HepG2 (cell line): ENCODE measurements around the gene CHN2. TPM values are rescaled to one million over a fixed set of nuclear protein-coding genes. Genes with fewer than 3 reads are reported as not detected.

Experiments used
- ATAC-seq: fragments of 200-7000 bp; cut with Tn5 transposase; 3 replicates; pipeline ENCODE4 v1.9.1; 2020; ENCODE audit warnings: mild to moderate bottlenecking, moderate library complexity
- BruUV-seq: library from RNA; stranded (reverse); fragments of 400-500 nt; replicated peaks from 2 replicates; lab custom pipeline; 2021; lab: Mats Ljungman, UMichigan
- CTCF ChIA-PET: fragments of 300-600 bp; formaldehyde crosslinking; extraction: SDS; loops from one replicate; lab custom pipeline; 2021; ENCODE audit warnings: low total read pairs, inconsistent platforms, low intra/inter-chr PET ratio; lab: Yijun Ruan, JAX
- POLR2A ChIA-PET: fragments of 350-600 bp; sonication (Branson Sonifier 250); formaldehyde crosslinking; loops from one replicate; lab custom pipeline; 2020; ENCODE audit warnings: antibody characterized with exemption, inconsistent platforms; lab: Yijun Ruan, JAX
- DNase-seq: peaks from one replicate; pipeline ENCODE4 v3.0.0-alpha.2; 2015; ENCODE audit warnings: low spot score
- FAIRE-seq: peaks from 3 replicates; lab custom pipeline; 2011; peaks lifted over from hg19 to GRCh38; lab: Jason Lieb, UNC
- H2AFZ ChIP-seq: one replicate; pipeline ENCODE4 v1.6.1; 2011; ENCODE audit warnings: low read length, inconsistent platforms
- H3K27ac ChIP-seq: fragments of 300-600 bp; 3 replicates; pipeline ENCODE4 v1.8.0; 2011; ENCODE audit warnings: mixed run types, mild to moderate bottlenecking, mixed read lengths, low read length, inconsistent platforms; ENCODE audit not compliant: insufficient read depth; ENCODE audit errors: extremely low read length
- H3K27me3 ChIP-seq, 2 experiments: fragments of 200-600 bp in 1 of 2; 2 replicates in 1 of 2; 3 replicates in 1 of 2; pipeline versions ENCODE4 v1.6.0 to v1.8.0; 2011; ENCODE audit warnings: low read length in 2 of 2, mild to moderate bottlenecking in 2 of 2, moderate library complexity in 2 of 2, inconsistent platforms in 1 of 2; ENCODE audit not compliant: insufficient read depth in 2 of 2, control insufficient read depth in 1 of 2
- H3K36me3 ChIP-seq, 2 experiments: fragments of 200-600 bp in 1 of 2; replicated peaks in 1 of 2; 2 replicates in 1 of 2; 3 replicates in 1 of 2; pipeline versions ENCODE4 v1.5.1 to v1.8.0; 2011; ENCODE audit warnings: low read length in 2 of 2, inconsistent platforms in 1 of 2; ENCODE audit not compliant: insufficient read depth in 2 of 2, control insufficient read depth in 1 of 2
- H3K4me1 ChIP-seq: 2 replicates; pipeline ENCODE4 v1.5.1; 2012; ENCODE audit warnings: low read length, inconsistent platforms; ENCODE audit not compliant: insufficient read depth
- H3K4me2 ChIP-seq: 2 replicates; pipeline ENCODE4 v1.6.0; 2011; ENCODE audit warnings: low read depth, low read length, inconsistent platforms
- H3K4me3 ChIP-seq, 3 experiments: fragments of 200-600 bp in 1 of 3; sonication (generic), shearing (Covaris generic) in 1 of 3; replicated peaks in 1 of 3; 2 replicates each; pipeline ENCODE4 v1.5.1; 2011 to 2016; ENCODE audit warnings: low read length in 3 of 3, inconsistent platforms in 2 of 3, low read depth in 2 of 3, mild to moderate bottlenecking in 2 of 3, control low read depth in 1 of 3, mixed read lengths in 1 of 3; ENCODE audit not compliant: insufficient read depth in 1 of 3
- H3K79me2 ChIP-seq: one replicate; pipeline ENCODE4 v1.6.1; 2011; ENCODE audit warnings: low read length, inconsistent platforms; ENCODE audit not compliant: insufficient read depth
- H3K9ac ChIP-seq: 2 replicates; pipeline ENCODE4 v1.6.0; 2011; ENCODE audit warnings: mild to moderate bottlenecking, low read depth, low read length, inconsistent platforms; ENCODE audit not compliant: insufficient read depth
- H3K9me3 ChIP-seq: 2 replicates; pipeline ENCODE4 v1.5.1; 2012; ENCODE audit warnings: mild to moderate bottlenecking, low read length
- H4K20me1 ChIP-seq: 2 replicates; pipeline ENCODE4 v1.6.0; 2011; ENCODE audit warnings: inconsistent platforms, mild to moderate bottlenecking, low read length, moderate library complexity; ENCODE audit not compliant: insufficient read depth
- EZH2 ChIP-seq: conservative IDR thresholded peaks from 2 replicates; pipeline ENCODE4 v1.6.1; 2012; ENCODE audit warnings: mild to moderate bottlenecking, low read depth, low read length, moderate library complexity
- FOXA3 ChIP-seq: IDR thresholded peaks from 2 replicates; pipeline ENCODE4 v1.6.1; 2016; ENCODE audit warnings: missing genetic modification reagents, missing compliant biosample characterization
- SYNCRIP ChIP-seq: fragments of 200-400 bp; formaldehyde crosslinking; IDR thresholded peaks from 2 replicates; pipeline ENCODE4 v1.6.1; 2018; ENCODE audit warnings: mild to moderate bottlenecking, low read depth, low read length; ENCODE audit not compliant: insufficient read depth
- ZMYM4 ChIP-seq: sonication (generic); formaldehyde crosslinking; IDR thresholded peaks from 2 replicates; pipeline ENCODE4 v1.8.1; 2023; ENCODE audit warnings: mild to moderate bottlenecking, missing genetic modification reagents
- ZNF232 ChIP-seq: sonication (generic); formaldehyde crosslinking; IDR thresholded peaks from 2 replicates; pipeline ENCODE4 v1.4.0; 2020; ENCODE audit warnings: missing genetic modification reagents, borderline replicate concordance
- ZNF570 ChIP-seq: sonication (generic); formaldehyde crosslinking; IDR thresholded peaks from 2 replicates; pipeline ENCODE4 v1.4.0; 2020; ENCODE audit warnings: mild to moderate bottlenecking, missing genetic modification reagents, borderline replicate concordance
- ZNF7 ChIP-seq: IDR thresholded peaks from 2 replicates; pipeline ENCODE4 v1.6.1; 2016; ENCODE audit warnings: missing biosample characterization, missing genetic modification reagents
- WGBS: methylation state at CpG from one replicate; pipeline ENCODE4 v1.1.6; 2017; ENCODE audit warnings: low lambda C conversion rate; 5-methylcytosine and 5-hydroxymethylcytosine counted together
- in situ Hi-C: cut with HindIII; loops from 2 replicates; pipeline ENCODE4 v1.10.0; 2017; ENCODE audit warnings: low pct_unique_long_range_greater_than_20kb; ENCODE audit not compliant: extremely low pct_ligation_motif_present
- intact Hi-C: fragments of 100-400 bp; cut with micrococcal nuclease; formaldehyde crosslinking; loops from one replicate; pipeline ENCODE4 v1.10.0; 2022; ENCODE audit not compliant: unreplicated experiment
- polyA plus RNA-seq, 8 experiments: library from polyadenylated mRNA; depleted of rRNA in 3 of 8; stranded (reverse) in 7 of 8; unstranded in 1 of 8; fragments of >200 nt; fragmentation: Illumina TruSeq in 4 of 8; extraction: Trizol in 4 of 8; gene quantifications; 2 replicates each; pipeline versions ENCODE4 v1.2.1 to v1.2.3, GENCODE V29; 2011 to 2016; ENCODE audit warnings: low read depth in 4 of 8, missing spikeins in 1 of 8, mixed read lengths in 1 of 8; ENCODE audit not compliant: insufficient read depth in 1 of 8
- total RNA-seq, 5 experiments: library from RNA; depleted of rRNA; stranded (reverse); fragments of >200 nt; fragmentation: Illumina TruSeq; extraction: Trizol; gene quantifications; 2 replicates each; pipeline ENCODE4 v1.2.3, GENCODE V29; 2016; ENCODE audit warnings: low read depth in 1 of 5
- TF ChIP-seq, protein P1 (sequence below): sonication (generic); formaldehyde crosslinking; IDR thresholded peaks from 2 replicates; pipeline ENCODE4 v1.4.0; 2020; ENCODE audit warnings: missing genetic modification reagents
- TF ChIP-seq, protein P2 (sequence below): sonication (generic); formaldehyde crosslinking; IDR thresholded peaks from 2 replicates; pipeline ENCODE4 v1.8.0; 2023; ENCODE audit warnings: mild to moderate bottlenecking, missing genetic modification reagents

Gene CHN2
- total and polyA plus RNA-seq, 2 of the 13 experiments (the other 11 are each of a cell fraction or from before 2014, with no cell fraction given): 23.5 to 30.5 TPM

- no peak overlapping the region for H3K9ac ChIP-seq
- TF ChIP-seq ZNF570 (CRISPR knock-in tag) (no peak), ZNF7 (CRISPR knock-in tag) (no peak), ZNF232 (no peak), EZH2 (no peak), ZMYM4 (CRISPR knock-in tag) (no peak), SYNCRIP (no peak), FOXA3 (no peak)
- TF ChIP-seq, protein P1, sequence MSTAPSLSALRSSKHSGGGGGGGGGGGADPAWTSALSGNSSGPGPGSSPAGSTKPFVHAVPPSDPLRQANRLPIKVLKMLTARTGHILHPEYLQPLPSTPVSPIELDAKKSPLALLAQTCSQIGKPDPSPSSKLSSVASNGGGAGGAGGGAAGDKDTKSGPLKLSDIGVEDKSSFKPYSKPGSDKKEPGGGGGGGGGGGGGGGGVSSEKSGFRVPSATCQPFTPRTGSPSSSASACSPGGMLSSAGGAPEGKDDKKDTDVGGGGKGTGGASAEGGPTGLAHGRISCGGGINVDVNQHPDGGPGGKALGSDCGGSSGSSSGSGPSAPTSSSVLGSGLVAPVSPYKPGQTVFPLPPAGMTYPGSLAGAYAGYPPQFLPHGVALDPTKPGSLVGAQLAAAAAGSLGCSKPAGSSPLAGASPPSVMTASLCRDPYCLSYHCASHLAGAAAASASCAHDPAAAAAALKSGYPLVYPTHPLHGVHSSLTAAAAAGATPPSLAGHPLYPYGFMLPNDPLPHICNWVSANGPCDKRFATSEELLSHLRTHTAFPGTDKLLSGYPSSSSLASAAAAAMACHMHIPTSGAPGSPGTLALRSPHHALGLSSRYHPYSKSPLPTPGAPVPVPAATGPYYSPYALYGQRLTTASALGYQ (CRISPR knock-in tag): no peak
- TF ChIP-seq, protein P2, sequence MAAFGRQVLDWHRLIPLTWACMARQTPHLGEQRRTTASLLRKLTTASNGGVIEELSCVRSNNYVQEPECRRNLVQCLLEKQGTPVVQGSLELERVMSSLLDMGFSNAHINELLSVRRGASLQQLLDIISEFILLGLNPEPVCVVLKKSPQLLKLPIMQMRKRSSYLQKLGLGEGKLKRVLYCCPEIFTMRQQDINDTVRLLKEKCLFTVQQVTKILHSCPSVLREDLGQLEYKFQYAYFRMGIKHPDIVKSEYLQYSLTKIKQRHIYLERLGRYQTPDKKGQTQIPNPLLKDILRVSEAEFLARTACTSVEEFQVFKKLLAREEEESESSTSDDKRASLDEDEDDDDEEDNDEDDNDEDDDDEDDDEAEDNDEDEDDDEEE (CRISPR knock-in tag): no peak
- no peaks in the 10 kb centered on the region for H4K20me1 ChIP-seq
- H3K36me3 ChIP-seq: peaks cover 4 to 5% of the 10 kb centered on the region in 2 experiments; a peak in 4 of 5 replicates
- H3K27me3 ChIP-seq: no peaks in the 10 kb centered on the region
- intact Hi-C loops: no loop called here
- no peak overlapping the region for H3K4me3 ChIP-seq
- DNase-seq (no peak), ATAC-seq (no peak; the same call in 2 of the 3 replicates), FAIRE-seq (no peak)
- no peak overlapping the region for H3K4me2 ChIP-seq
- WGBS: 94% methylated on average over 5 of the region's 6 CpGs
- no peaks in the 10 kb centered on the region for H3K9me3 ChIP-seq
- no peak overlapping the region for H3K27ac ChIP-seq
- ChIA-PET POLR2A (interaction anchor here (1.2 kb wide), 1 partner anchor 65 kb away, joined by 3 read pairs; no protein-coding TSS in a partner anchor), CTCF (no interaction called here)
- BruUV-seq: no TSS peak
- H3K79me2 ChIP-seq: peaks cover 41% of the 10 kb centered on the region
- no peak overlapping the region for H2AFZ ChIP-seq
- peaks cover 14% of the 10 kb centered on the region for H3K4me1 ChIP-seq
- in situ Hi-C loops: no loop called here
Observed at GRCh38 chr7:29255199-29255878, 60.8 kb downstream of the CHN2 start.
